HepG2 (cell line): ENCODE results near the gene PYGO2. TPM values are rescaled to one million over a fixed set of nuclear protein-coding genes. Genes with fewer than 3 reads are reported as not detected.
A peak's percentile ranks its signal among the peaks of the same experiment; 100 is the strongest.

ENCODE experiments used
- ARNTL ChIP-seq: sonication (generic); formaldehyde crosslinking; IDR thresholded peaks from 2 replicates; pipeline ENCODE4 v1.4.0; 2020; ENCODE audit warnings: mild to moderate bottlenecking, missing genetic modification reagents
- BHLHE40 ChIP-seq: IDR thresholded peaks from 2 replicates; pipeline ENCODE4 v1.6.1; 2011; ENCODE audit warnings: low read length, improper control_type of control experiment
- BORCS8-MEF2B ChIP-seq: sonication (generic); formaldehyde crosslinking; IDR thresholded peaks from 2 replicates; pipeline ENCODE4 v1.8.0; 2022; ENCODE audit warnings: mild to moderate bottlenecking, missing genetic modification reagents
- EHMT2 ChIP-seq: fragments of 200-600 bp; sonication (generic); IDR thresholded peaks from 2 replicates; pipeline ENCODE4 v1.7.0; 2017; ENCODE audit warnings: antibody characterized with exemption, low read depth, low read length, borderline replicate concordance
- FOSL2 ChIP-seq: sonication (generic); formaldehyde crosslinking; IDR thresholded peaks from 2 replicates; pipeline ENCODE4 v1.4.0; 2020; ENCODE audit warnings: missing genetic modification reagents
- HDAC2 ChIP-seq: sonication (generic); formaldehyde crosslinking; IDR thresholded peaks from 2 replicates; pipeline ENCODE4 v1.4.0; 2020; ENCODE audit warnings: missing genetic modification reagents
- HNF4G ChIP-seq, 2 experiments: sonication (generic) in 1 of 2; formaldehyde crosslinking in 1 of 2; IDR thresholded peaks; 2 replicates each; pipeline versions ENCODE4 v1.4.0 to v1.6.1; 2011 to 2020; ENCODE audit warnings: borderline replicate concordance in 2 of 2, low read depth in 2 of 2, mild to moderate bottlenecking in 2 of 2, low read length in 1 of 2, missing genetic modification reagents in 1 of 2, moderate library complexity in 1 of 2
- KLF13 ChIP-seq: sonication (generic); formaldehyde crosslinking; IDR thresholded peaks from 2 replicates; pipeline ENCODE4 v1.4.0; 2020; ENCODE audit warnings: mild to moderate bottlenecking, missing genetic modification reagents
- MAZ ChIP-seq, 2 experiments: sonication (generic) in 1 of 2; formaldehyde crosslinking in 1 of 2; IDR thresholded peaks; 2 replicates each; pipeline versions ENCODE4 v1.5.0 to v1.6.1; 2012 to 2020; ENCODE audit warnings: low read depth in 2 of 2, mild to moderate bottlenecking in 2 of 2, borderline replicate concordance in 1 of 2, improper control_type of control experiment in 1 of 2, low read length in 1 of 2, missing genetic modification reagents in 1 of 2, moderate library complexity in 1 of 2
- MTA1 ChIP-seq: sonication (generic); formaldehyde crosslinking; IDR thresholded peaks from 2 replicates; pipeline ENCODE4 v1.4.0; 2020; ENCODE audit warnings: missing genetic modification reagents, mild to moderate bottlenecking, borderline replicate concordance
- PHB2 ChIP-seq: fragments of 450-650 bp; IDR thresholded peaks from 2 replicates; pipeline ENCODE4 v1.6.1; 2018; ENCODE audit not compliant: partially characterized antibody
- RBM22 ChIP-seq: fragments of 200-400 bp; formaldehyde crosslinking; optimal IDR thresholded peaks from 2 replicates; pipeline ENCODE3; 2017; ENCODE audit warnings: mild to moderate bottlenecking, low read length, moderate library complexity
- SP5 ChIP-seq: IDR thresholded peaks from 2 replicates; pipeline ENCODE4 v1.6.1; 2016; ENCODE audit warnings: low read depth, borderline replicate concordance
- TEAD2 ChIP-seq: sonication (generic); formaldehyde crosslinking; IDR thresholded peaks from 2 replicates; pipeline ENCODE4 v1.9.0; 2021; ENCODE audit warnings: missing genetic modification reagents
- ZBTB10 ChIP-seq: sonication (generic); formaldehyde crosslinking; IDR thresholded peaks from 2 replicates; pipeline ENCODE4 v1.4.0; 2020; ENCODE audit warnings: missing genetic modification reagents, borderline replicate concordance
- ZNF24 ChIP-seq: fragments of 450-650 bp; IDR thresholded peaks from 2 replicates; pipeline ENCODE4 v1.6.1; 2017; ENCODE audit warnings: antibody characterized with exemption, mild to moderate bottlenecking
- ZNF260 ChIP-seq: sonication (generic); formaldehyde crosslinking; IDR thresholded peaks from 2 replicates; pipeline ENCODE4 v1.4.0; 2020; ENCODE audit warnings: missing genetic modification reagents, low read depth, mild to moderate bottlenecking, borderline replicate concordance
- ZNF281 ChIP-seq: sonication (generic); formaldehyde crosslinking; IDR thresholded peaks from 2 replicates; pipeline ENCODE4 v1.4.0; 2020; ENCODE audit warnings: missing genetic modification reagents, borderline replicate concordance
- ZNF687 ChIP-seq: sonication (generic); formaldehyde crosslinking; IDR thresholded peaks from 2 replicates; pipeline ENCODE4 v1.5.1; 2020; ENCODE audit warnings: mild to moderate bottlenecking, missing genetic modification reagents, moderate library complexity
- polyA plus RNA-seq, 8 experiments: library from polyadenylated mRNA; depleted of rRNA in 3 of 8; stranded (reverse) in 7 of 8; unstranded in 1 of 8; fragments of >200 nt; fragmentation: Illumina TruSeq in 4 of 8; extraction: Trizol in 4 of 8; gene quantifications; 2 replicates each; pipeline versions ENCODE4 v1.2.1 to v1.2.3, GENCODE V29; 2011 to 2016; ENCODE audit warnings: low read depth in 4 of 8, missing spikeins in 1 of 8, mixed read lengths in 1 of 8; ENCODE audit not compliant: insufficient read depth in 1 of 8
- total RNA-seq, 5 experiments: library from RNA; depleted of rRNA; stranded (reverse); fragments of >200 nt; fragmentation: Illumina TruSeq; extraction: Trizol; gene quantifications; 2 replicates each; pipeline ENCODE4 v1.2.3, GENCODE V29; 2016; ENCODE audit warnings: low read depth in 1 of 5

PYGO2 gene
- total and polyA plus RNA-seq, 2 of the 13 experiments (the other 11 are each of a cell fraction or from before 2014, with no cell fraction given): 20.3 to 21.8 TPM

- TF ChIP-seq ZNF281 (CRISPR knock-in tag) (peak; percentile 65; the same call in 1 of the 2 replicates), BORCS8-MEF2B (CRISPR knock-in tag) (peak; percentile 25; the same call in 1 of the 2 replicates), ZNF687 (peak; percentile 77), RBM22 (peak; percentile 31), FOSL2 (CRISPR knock-in tag) (0 out of 2 replicates have a peak, but pooled peaks have one; percentile 27), MAZ (IDR thresholded peaks at IDR 0.05; ENCODE audit: borderline replicate concordance, low read depth, low read length) (0 out of 2 replicates have a peak, but pooled peaks have one; percentile 7), MAZ (CRISPR knock-in tag; IDR thresholded peaks at IDR 0.05; ENCODE audit: low read depth) (peak; percentile 71), EHMT2 (no peak), ZBTB10 (CRISPR knock-in tag) (peak; percentile 97; the same call in 1 of the 2 replicates), ARNTL (CRISPR knock-in tag) (peak; percentile 96), BHLHE40 (peak; percentile 49; the same call in 1 of the 2 replicates), ZNF24 (no peak), HDAC2 (CRISPR knock-in tag) (peak; percentile 17; the same call in 1 of the 2 replicates), SP5 (peak; percentile 80), PHB2 (no peak), HNF4G (IDR thresholded peaks at IDR 0.05; ENCODE audit: borderline replicate concordance, low read depth, low read length) (peak; percentile 63; the same call in 1 of the 2 replicates), HNF4G (CRISPR knock-in tag; IDR thresholded peaks at IDR 0.05; ENCODE audit: borderline replicate concordance, low read depth) (no peak), KLF13 (CRISPR knock-in tag) (no peak), ZNF260 (CRISPR knock-in tag) (no peak), MTA1 (CRISPR knock-in tag) (peak; percentile 64; the same call in 1 of the 2 replicates), TEAD2 (no peak)
Measured at GRCh38 chr1:155003766-155004351, 42.3 kb upstream of the PYGO2 start (continued).
